ENCODE measurements around the gene FAM9C. TPM values are rescaled to one million over a fixed set of nuclear protein-coding genes. Genes with fewer than 3 reads are reported as not detected.

FAM9C gene
- not detected in 2 replicates for total RNA-seq
- polyA plus RNA-seq: not detected in 2 replicates
- polyA plus RNA-seq (2011; cell fraction: cytosol; rRNA removed): not detected in 2 replicates
- polyA plus RNA-seq (2011; cell fraction: nucleus; rRNA removed): not detected in 2 replicates
- not detected in 2 replicates for polyA plus RNA-seq (2012)
- not detected in 2 replicates for polyA minus RNA-seq
- not detected for polyA minus RNA-seq (2011; cell fraction: cytosol; rRNA and poly(A)+ RNA removed)
- polyA minus RNA-seq (2011; cell fraction: nucleus; rRNA and poly(A)+ RNA removed): not detected in 2 replicates
- not detected for Bru-seq, nascent RNA
- BruChase-seq, experiment 1, labeled RNA remaining after a 6-hour chase: not detected
- BruChase-seq, experiment 2, labeled RNA remaining after a 2-hour chase: not detected
- long read RNA-seq: 0 reads

DNA sequence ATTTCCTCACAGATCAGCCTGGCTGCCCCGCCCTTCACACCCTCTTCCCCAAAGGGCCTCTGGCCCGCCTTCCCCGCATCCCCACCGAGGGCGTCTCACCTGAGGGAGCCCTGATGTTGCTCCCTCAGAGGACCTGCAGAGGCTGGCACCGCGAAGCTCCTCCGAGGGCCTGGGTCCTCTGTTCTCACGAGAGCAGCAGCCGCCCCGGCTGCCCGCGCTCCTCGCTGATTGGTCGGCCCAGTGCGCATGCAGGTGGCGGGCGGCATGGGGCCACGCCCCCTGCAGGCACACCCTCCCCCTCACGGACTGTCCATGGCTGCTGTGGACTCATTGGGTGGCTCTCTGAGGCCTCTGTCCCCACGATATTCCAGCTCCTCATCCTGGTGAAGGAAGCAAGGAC lies at the start of gene FAM9C:
FAM9C (minus strand) TSS at position 180 of the 400 bp plus-strand sequence. CDS start 831 bp downstream, outside the sequence.
- Histone ChIP-seq H3K27me3 (ENCODE audit: control insufficient read depth in 2 of 2, insufficient read depth in 2 of 2, low read length in 2 of 2) (no peaks in the 10 kb centered on the region), H3K4me2 (ENCODE audit: insufficient read depth, low read length) (no peak within 1 kb of the TSS), H4K20me1 (replicated peaks; ENCODE audit: control insufficient read depth, extremely low read depth, insufficient read depth, low read length) (no peaks in the 10 kb centered on the region), H3K79me2 (ENCODE audit: control insufficient read depth, insufficient read depth, low read length) (no peaks in the 10 kb centered on the region), H3K9me3 (replicated peaks; ENCODE audit: control insufficient read depth, insufficient read depth, low read length) (no peaks in the 10 kb centered on the region), H3K36me3 (ENCODE audit: control insufficient read depth in 2 of 2, extremely low read depth in 1 of 2, insufficient read depth in 2 of 2, low read length in 2 of 2) (no peaks in the 10 kb centered on the region), H3K9me1 (replicated peaks; ENCODE audit: control insufficient read depth, extremely low read depth, insufficient read depth, low read length) (no peaks in the 10 kb centered on the region), H2AFZ (ENCODE audit: low read depth, low read length) (no peak within 1 kb of the TSS), H3K9ac (replicated peaks; ENCODE audit: extremely low read depth, insufficient read depth, low read length) (no peak within 1 kb of the TSS), H3K27ac (ENCODE audit: insufficient read depth, low read depth, low read length) (no peak within 1 kb of the TSS), H3K4me3 (replicated peaks in 1 of 3; ENCODE audit: insufficient read depth in 1 of 3, low read depth in 1 of 3, low read length in 3 of 3) (no peak within 1 kb of the TSS), H3K4me1 (ENCODE audit: control insufficient read depth, extremely low read depth, insufficient read depth, low read length) (no peaks in the 10 kb centered on the region)
- dilution Hi-C loops (cut with MboI; ENCODE audit: extremely low pct_ligation_motif_present, low sequenced_read_pairs): no loop called here
- BruUV-seq (replicated peaks): no TSS peak
- CTCF ChIA-PET: no interaction called here
- TF ChIP-seq POLR2AphosphoS5 (IDR thresholded peaks at IDR 0.05; ENCODE audit: insufficient read depth, low read depth, low read length): no peak
- no peak for TF ChIP-seq GATA2 (IDR thresholded peaks at IDR 0.05; ENCODE audit: insufficient read depth, insufficient read length, low read depth, low read length)
- no peak for TF ChIP-seq POLR2A (IDR thresholded peaks at IDR 0.05; ENCODE audit: low read depth, low read length)
- TF ChIP-seq FOS (IDR thresholded peaks at IDR 0.05; ENCODE audit: borderline replicate concordance, insufficient read depth, low read length): no peak
- TF ChIP-seq, protein P1, sequence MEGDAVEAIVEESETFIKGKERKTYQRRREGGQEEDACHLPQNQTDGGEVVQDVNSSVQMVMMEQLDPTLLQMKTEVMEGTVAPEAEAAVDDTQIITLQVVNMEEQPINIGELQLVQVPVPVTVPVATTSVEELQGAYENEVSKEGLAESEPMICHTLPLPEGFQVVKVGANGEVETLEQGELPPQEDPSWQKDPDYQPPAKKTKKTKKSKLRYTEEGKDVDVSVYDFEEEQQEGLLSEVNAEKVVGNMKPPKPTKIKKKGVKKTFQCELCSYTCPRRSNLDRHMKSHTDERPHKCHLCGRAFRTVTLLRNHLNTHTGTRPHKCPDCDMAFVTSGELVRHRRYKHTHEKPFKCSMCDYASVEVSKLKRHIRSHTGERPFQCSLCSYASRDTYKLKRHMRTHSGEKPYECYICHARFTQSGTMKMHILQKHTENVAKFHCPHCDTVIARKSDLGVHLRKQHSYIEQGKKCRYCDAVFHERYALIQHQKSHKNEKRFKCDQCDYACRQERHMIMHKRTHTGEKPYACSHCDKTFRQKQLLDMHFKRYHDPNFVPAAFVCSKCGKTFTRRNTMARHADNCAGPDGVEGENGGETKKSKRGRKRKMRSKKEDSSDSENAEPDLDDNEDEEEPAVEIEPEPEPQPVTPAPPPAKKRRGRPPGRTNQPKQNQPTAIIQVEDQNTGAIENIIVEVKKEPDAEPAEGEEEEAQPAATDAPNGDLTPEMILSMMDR (IDR thresholded peaks at IDR 0.05; ENCODE audit: extremely low read depth in 1 of 2, insufficient read depth in 1 of 2, low read depth in 1 of 2, low read length in 2 of 2): no peak
- TF ChIP-seq JUN (IDR thresholded peaks at IDR 0.05; ENCODE audit: borderline replicate concordance, insufficient read depth, insufficient read length, low read depth): no peak
- no peak for TF ChIP-seq EZH2 (IDR thresholded peaks at IDR 0.05; ENCODE audit: borderline replicate concordance, low read depth, low read length, severe bottlenecking)
- TF ChIP-seq, protein P2, sequence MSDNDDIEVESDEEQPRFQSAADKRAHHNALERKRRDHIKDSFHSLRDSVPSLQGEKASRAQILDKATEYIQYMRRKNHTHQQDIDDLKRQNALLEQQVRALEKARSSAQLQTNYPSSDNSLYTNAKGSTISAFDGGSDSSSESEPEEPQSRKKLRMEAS (IDR thresholded peaks at IDR 0.05; ENCODE audit: insufficient read depth, insufficient read length): no peak
- TF ChIP-seq MYC (IDR thresholded peaks at IDR 0.05; ENCODE audit: low read depth, low read length): no peak
- FAIRE-seq (no peak), DNase-seq (ENCODE audit: low read depth, low spot score) (no peak)
- POLR2A ChIA-PET: no interaction called here
- intact Hi-C loops (cut with micrococcal nuclease): no loop called here

All from endothelial cell of umbilical vein (primary cell).